HFFc6 (cell line): ENCODE results near the gene MSTO1. TPM values are rescaled to one million over a fixed set of nuclear protein-coding genes. Genes with fewer than 3 reads are reported as not detected.
"Not testable (repeated sequence)": the region's sequence is repeated elsewhere in the genome, so short reads cannot be mapped to it uniquely, and the experiment has no call there.

Experiments
- DNase-seq: peaks from one replicate; pipeline ENCODE4 v3.0.0-alpha.2; 2018
- H3K27ac Mint-ChIP-seq: 2 replicates; pipeline ENCODE4 v1.8.0; 2020; ENCODE audit warnings: mild to moderate bottlenecking, mixed read lengths
- H3K27me3 Mint-ChIP-seq: 2 replicates; pipeline ENCODE4 v1.8.0; 2021; ENCODE audit warnings: mild to moderate bottlenecking, moderate library complexity, mixed read lengths; ENCODE audit not compliant: insufficient read depth
- H3K36me3 Mint-ChIP-seq: 2 replicates; pipeline ENCODE4 v1.8.0; 2021; ENCODE audit warnings: low read depth, mixed read lengths
- H3K4me1 Mint-ChIP-seq: 2 replicates; pipeline ENCODE4 v1.8.0; 2020; ENCODE audit warnings: low read depth, mixed read lengths
- H3K4me3 Mint-ChIP-seq: 2 replicates; pipeline ENCODE4 v1.8.0; 2020; ENCODE audit warnings: mild to moderate bottlenecking, moderate library complexity, mixed read lengths
- H3K9me3 Mint-ChIP-seq: 2 replicates; pipeline ENCODE4 v1.8.0; 2020; ENCODE audit warnings: mild to moderate bottlenecking, mixed read lengths
- total RNA-seq, 6 experiments: library from RNA; stranded (reverse); fragmentation: NEBNext Ultra II Directional; extraction: Animal tissue kit (Norgen Biotek cat#: 25700); gene quantifications; 2 replicates in 1 of 6; 3 replicates in 5 of 6; pipeline ENCODE4 v1.2.3, GENCODE V29; 2021
- TF ChIP-seq, protein P1 (sequence below): fragments of 200-600 bp; sonication (generic); IDR thresholded peaks from 2 replicates; pipeline ENCODE4 v1.5.0; 2021; ENCODE audit warnings: antibody characterized with exemption, mild to moderate bottlenecking

The MSTO1 gene
- total RNA-seq, 6 experiments from 2014 or later, result 34.8 to 40.5 (median 37.5) TPM

DNA sequence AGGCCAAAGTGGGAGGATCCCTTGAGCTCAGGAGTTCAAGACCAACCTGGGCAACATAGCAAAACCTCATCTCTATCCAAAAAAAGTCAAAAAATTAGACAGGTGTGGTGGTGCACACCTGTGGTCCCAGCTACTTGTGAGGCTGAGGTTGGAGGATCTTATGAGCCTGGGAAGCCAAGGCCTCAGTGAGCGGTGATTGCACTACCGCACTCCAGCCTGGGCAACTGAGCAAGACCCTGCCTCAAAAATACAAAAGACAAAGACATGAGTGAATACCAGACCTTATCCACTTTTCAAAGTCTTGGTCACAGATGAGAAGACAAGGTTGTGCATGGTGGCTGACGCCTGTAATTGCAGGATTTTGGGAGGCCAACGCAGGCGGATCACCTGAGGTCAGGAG, 13.2 kb upstream of the MSTO1 start:
- no peaks in the 10 kb centered on the region for H3K9me3 Mint-ChIP-seq
- H3K27ac Mint-ChIP-seq, result no peak overlapping the region
- TF ChIP-seq, protein P1, sequence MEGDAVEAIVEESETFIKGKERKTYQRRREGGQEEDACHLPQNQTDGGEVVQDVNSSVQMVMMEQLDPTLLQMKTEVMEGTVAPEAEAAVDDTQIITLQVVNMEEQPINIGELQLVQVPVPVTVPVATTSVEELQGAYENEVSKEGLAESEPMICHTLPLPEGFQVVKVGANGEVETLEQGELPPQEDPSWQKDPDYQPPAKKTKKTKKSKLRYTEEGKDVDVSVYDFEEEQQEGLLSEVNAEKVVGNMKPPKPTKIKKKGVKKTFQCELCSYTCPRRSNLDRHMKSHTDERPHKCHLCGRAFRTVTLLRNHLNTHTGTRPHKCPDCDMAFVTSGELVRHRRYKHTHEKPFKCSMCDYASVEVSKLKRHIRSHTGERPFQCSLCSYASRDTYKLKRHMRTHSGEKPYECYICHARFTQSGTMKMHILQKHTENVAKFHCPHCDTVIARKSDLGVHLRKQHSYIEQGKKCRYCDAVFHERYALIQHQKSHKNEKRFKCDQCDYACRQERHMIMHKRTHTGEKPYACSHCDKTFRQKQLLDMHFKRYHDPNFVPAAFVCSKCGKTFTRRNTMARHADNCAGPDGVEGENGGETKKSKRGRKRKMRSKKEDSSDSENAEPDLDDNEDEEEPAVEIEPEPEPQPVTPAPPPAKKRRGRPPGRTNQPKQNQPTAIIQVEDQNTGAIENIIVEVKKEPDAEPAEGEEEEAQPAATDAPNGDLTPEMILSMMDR, result no peak
- DNase-seq, result no peak
- H3K27me3 Mint-ChIP-seq, result no peaks in the 10 kb centered on the region
- no peaks in the 10 kb centered on the region for H3K36me3 Mint-ChIP-seq
- no peak overlapping the region for H3K4me3 Mint-ChIP-seq
- H3K4me1 Mint-ChIP-seq, result peaks cover 26% of the 10 kb centered on the region

DNA sequence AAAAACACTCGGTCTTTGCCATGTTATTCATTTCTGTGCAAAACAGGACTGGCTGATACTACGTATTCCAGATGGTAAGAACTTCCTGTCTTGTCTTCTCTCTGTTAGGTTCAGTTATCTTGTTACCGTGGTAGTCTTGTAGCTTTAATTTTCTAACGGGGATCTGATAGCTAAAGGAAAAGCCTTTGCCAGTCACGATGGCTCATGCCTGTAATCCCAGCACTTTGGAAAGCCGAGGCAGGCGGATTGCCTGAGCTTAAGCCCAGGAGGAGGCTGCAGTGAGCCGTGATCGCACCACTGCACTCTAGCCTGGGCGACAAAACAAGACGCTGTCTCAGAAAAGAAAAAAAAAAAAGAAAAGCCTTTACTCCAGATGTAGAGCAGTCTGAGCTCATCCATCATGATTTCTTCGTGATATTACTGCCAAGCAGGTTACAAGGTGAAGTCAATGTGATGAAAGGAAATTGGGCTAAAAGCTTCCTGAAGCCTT, 11.1 kb upstream of the MSTO1 start:
- Mint-ChIP-seq H3K9me3 (no peaks in the 10 kb centered on the region), H3K36me3 (no peaks in the 10 kb centered on the region), H3K27ac (peak overlapping the region; percentile 86), H3K4me3 (peak overlapping the region; percentile 79), H3K27me3 (no peaks in the 10 kb centered on the region), H3K4me1 (peaks cover 23% of the 10 kb centered on the region)
- TF ChIP-seq, protein P1, result no peak
- peak; percentile 56 for DNase-seq

DNA sequence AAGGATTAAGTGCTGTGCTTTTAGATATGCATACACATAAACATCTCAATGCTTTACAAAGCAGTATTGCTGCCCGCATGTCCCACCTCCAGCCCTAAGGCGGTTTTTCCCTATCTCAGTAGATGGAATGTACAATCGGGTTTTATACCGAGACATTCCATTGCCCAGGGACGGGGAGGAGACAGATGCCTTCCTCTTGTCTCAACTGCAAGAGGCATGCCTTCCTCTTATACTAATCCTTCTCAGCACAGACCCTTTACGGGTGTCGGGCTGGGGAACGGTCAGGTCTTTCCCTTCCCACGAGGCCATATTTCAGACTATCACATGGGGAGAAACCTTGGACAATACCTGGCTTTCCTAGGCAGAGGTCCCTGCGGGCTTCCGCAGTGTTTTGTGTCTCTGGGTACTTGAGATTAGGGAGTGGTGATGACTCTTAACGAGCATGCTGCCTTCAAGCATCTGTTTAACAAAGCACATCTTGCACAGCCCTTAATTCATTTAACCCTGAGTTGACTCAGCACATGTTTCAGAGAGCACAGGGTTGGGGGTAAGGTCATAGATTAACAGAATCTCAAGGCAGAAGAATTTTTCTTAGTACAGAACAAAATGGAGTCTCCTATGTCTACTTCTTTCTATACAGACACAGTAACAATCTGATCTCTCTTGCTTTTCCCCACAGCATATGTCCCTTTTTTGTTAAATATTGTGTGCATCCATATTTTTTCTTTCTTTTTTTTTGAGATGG, 10.0 kb upstream of the MSTO1 start:
- not testable (repeated sequence) for H3K9me3 Mint-ChIP-seq, H3K27me3 Mint-ChIP-seq, H3K36me3 Mint-ChIP-seq
- DNase-seq, result peak; percentile 8
- peaks cover 23% of the 10 kb centered on the region for H3K4me1 Mint-ChIP-seq
- H3K4me3 Mint-ChIP-seq, result peak overlapping the region; percentile 79
- peak overlapping the region; percentile 86 for H3K27ac Mint-ChIP-seq

DNA sequence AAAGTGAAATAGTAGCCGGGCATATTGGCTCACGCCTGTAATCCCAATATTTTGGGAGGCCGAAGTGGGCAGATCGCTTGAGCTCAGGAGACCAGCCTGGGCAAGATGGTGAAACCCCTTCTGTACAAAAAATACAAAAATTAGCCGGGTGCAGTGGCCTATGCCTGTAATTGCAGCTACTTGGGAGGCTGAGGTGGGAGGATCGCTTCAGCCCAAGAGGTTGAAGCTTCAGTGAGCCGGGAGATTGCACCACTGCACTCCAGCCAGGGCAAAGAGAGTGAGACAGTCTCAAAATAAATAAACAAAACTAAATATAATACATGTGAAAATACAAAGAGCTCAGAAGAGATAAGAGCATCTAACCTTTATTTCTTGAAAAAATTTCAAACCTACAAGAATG, 2.3 kb upstream of the MSTO1 start:
- no peak for DNase-seq
- Mint-ChIP-seq H3K27ac (no peak overlapping the region), H3K36me3 (peaks cover 4% of the 10 kb centered on the region), H3K4me3 (no peak overlapping the region), H3K9me3 (no peaks in the 10 kb centered on the region), H3K4me1 (peaks cover 5% of the 10 kb centered on the region; the same call in 1 of the 2 replicates), H3K27me3 (no peaks in the 10 kb centered on the region)
- TF ChIP-seq, protein P1, result no peak

DNA sequence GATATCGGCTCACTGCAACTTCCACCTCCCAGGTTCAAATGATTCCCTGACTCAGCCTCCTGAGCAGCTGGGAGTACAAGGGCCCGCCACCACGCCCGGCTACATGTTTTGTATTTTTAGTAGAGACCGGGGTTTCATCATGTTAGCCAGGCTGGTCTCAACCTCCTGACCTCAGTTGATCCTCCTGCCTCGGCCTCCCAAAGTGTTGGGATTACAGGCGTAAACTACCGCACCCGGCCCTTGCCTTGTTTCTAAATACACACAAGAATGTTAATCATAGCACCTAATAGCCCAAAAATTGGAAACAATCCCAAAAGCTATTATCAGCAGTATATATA, 1.2 kb upstream of the MSTO1 start:
- TF ChIP-seq, protein P1, result no peak
- Mint-ChIP-seq H3K27ac (no peak overlapping the region), H3K4me3 (no peak overlapping the region), H3K9me3 (no peaks in the 10 kb centered on the region), H3K4me1 (peaks cover 5% of the 10 kb centered on the region; the same call in 1 of the 2 replicates), H3K27me3 (no peaks in the 10 kb centered on the region), H3K36me3 (peaks cover 7% of the 10 kb centered on the region)
- no peak for DNase-seq

DNA sequence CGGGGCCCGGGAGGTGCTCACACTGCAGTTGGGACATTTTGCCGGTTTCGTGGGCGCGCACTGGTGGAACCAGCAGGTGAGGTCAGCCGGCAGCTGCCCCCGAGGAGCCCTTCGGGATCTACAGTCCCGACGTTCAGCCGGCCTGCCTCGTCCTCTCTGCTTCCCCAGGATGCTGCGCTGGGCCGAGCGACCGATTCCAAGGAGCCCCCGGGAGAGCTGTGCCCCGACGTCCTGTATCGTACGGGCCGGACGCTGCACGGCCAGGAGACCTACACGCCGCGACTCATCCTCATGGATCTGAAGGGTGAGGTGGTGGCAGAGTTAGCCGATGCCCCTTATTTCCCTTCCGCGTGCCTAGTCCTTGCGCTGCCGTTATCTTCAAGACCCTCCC, 234 bp downstream of the MSTO1 start:
- DNase-seq, H3K27me3 Mint-ChIP-seq, H3K27ac Mint-ChIP-seq, H3K4me1 Mint-ChIP-seq, H3K9me3 Mint-ChIP-seq: not testable (repeated sequence)
- H3K36me3 Mint-ChIP-seq, result peaks cover 11% of the 10 kb centered on the region
- 0 out of 2 replicates have a peak overlapping the region, but pooled peaks have one; percentile 37 for H3K4me3 Mint-ChIP-seq

DNA sequence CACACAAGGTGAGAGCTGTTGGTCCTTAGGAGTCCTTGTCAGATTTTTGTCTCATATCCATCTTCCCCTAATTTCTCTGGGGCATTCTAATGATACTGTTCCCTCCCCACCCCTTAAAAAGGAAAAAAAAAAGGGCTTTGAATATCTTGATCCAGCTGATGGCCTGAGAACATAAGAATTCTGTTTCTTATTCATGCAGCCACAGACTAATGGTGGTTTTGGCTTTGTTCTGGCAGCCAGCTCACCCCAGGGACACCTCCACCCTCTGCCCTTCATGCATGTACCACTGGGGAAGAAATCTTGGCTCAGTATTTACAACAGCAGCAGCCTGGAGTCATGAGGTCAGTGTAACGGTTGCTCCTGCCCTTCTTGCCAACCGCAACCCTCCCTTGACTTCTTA, 3.2 kb downstream of the MSTO1 start:
- not testable (repeated sequence) for DNase-seq, H3K27me3 Mint-ChIP-seq, H3K4me1 Mint-ChIP-seq, H3K9me3 Mint-ChIP-seq, H3K4me3 Mint-ChIP-seq, H3K27ac Mint-ChIP-seq
- H3K36me3 Mint-ChIP-seq, result peaks cover 11% of the 10 kb centered on the region
